Measurements from ENCODE around the gene PVALEF.

- TF ChIP-seq EZH2 (IDR thresholded peaks at IDR 0.05; ENCODE audit: low read depth, low read length, severe bottlenecking) (no peak), POLR2A (IDR thresholded peaks at IDR 0.05; ENCODE audit: control extremely low read depth in 1 of 2, low read depth in 2 of 2, low read length in 2 of 2) (no peak), EGR1 (IDR thresholded peaks at IDR 0.05; ENCODE audit: borderline replicate concordance, low read depth, low read length) (no peak), USF2 (IDR thresholded peaks at IDR 0.05; ENCODE audit: low read length) (no peak), ASH2L (IDR thresholded peaks at IDR 0.05; ENCODE audit: low read length) (no peak), MAFK (IDR thresholded peaks at IDR 0.05; ENCODE audit: low read depth, low read length) (no peak), TEAD4 (IDR thresholded peaks at IDR 0.05; ENCODE audit: low read depth, low read length) (no peak), CTCF (IDR thresholded peaks at IDR 0.05; ENCODE audit: control extremely low read depth in 1 of 3, insufficient read depth in 1 of 3, low read depth in 1 of 3, low read length in 3 of 3) (no peak)
Observed at GRCh38 chr17:81193051-81193410, 27.7 kb downstream of the PVALEF start.
